ENCODE results near the gene RSPH1.

The RSPH1 gene

GRCh38 chr21:42443181-42443785 lies 52.7 kb downstream of the RSPH1 start:
- DNase-seq, result no peak

GRCh38 chr21:42441963-42442362 lies 54.1 kb downstream of the RSPH1 start:
- DNase-seq, result no peak

- DNase-seq, result no peak
Observed at GRCh38 chr21:42440187-42440792, 55.7 kb downstream of the RSPH1 start.

- DNase-seq, result no peak
Observed at GRCh38 chr21:42439284-42440186, 56.5 kb downstream of the RSPH1 start.

- DNase-seq, result no peak
Observed at GRCh38 chr21:42438316-42439205, 57.5 kb downstream of the RSPH1 start.

GRCh38 chr21:42437786-42438185 lies 58.2 kb downstream of the RSPH1 start:
- DNase-seq, result no peak

GRCh38 chr21:42436914-42437313 lies 59.1 kb downstream of the RSPH1 start:
- DNase-seq, result no peak

- no peak for DNase-seq
Observed at GRCh38 chr21:42435833-42436232, 60.2 kb downstream of the RSPH1 start.

GRCh38 chr21:42435401-42435800 lies 60.6 kb downstream of the RSPH1 start:
- DNase-seq, result no peak

GRCh38 chr21:42434884-42435283 lies 61.1 kb downstream of the RSPH1 start:
- DNase-seq, result no peak

GRCh38 chr21:42433946-42434551 lies 62.0 kb downstream of the RSPH1 start:
- DNase-seq, result no peak

- no peak for DNase-seq
Observed at GRCh38 chr21:42432695-42433094, 63.3 kb downstream of the RSPH1 start.

- DNase-seq, result no peak
Observed at GRCh38 chr21:42431196-42431595, 64.8 kb downstream of the RSPH1 start.

- DNase-seq, result no peak
Observed at GRCh38 chr21:42430521-42430920, 65.5 kb downstream of the RSPH1 start.

- DNase-seq, result no peak
Observed at GRCh38 chr21:42429856-42430255, 66.2 kb downstream of the RSPH1 start.

- no peak for DNase-seq
Observed at GRCh38 chr21:42429021-42429420, 67.0 kb downstream of the RSPH1 start.

GRCh38 chr21:42427809-42428419 lies 68.1 kb downstream of the RSPH1 start:
- no peak for DNase-seq

- DNase-seq, result no peak
Observed at GRCh38 chr21:42426876-42427480, 69.0 kb downstream of the RSPH1 start.

GRCh38 chr21:42426424-42426823 lies 69.6 kb downstream of the RSPH1 start:
- DNase-seq, result no peak

- no peak for DNase-seq
Observed at GRCh38 chr21:42425591-42425990, 70.4 kb downstream of the RSPH1 start.

- no peak for DNase-seq
Observed at GRCh38 chr21:42424914-42425541, 71.0 kb downstream of the RSPH1 start.
